HL-60/S4 treated with phorbol 12-myristate 13-acetate at 8.2 ng/mL for 4 days and 3 days (cell line): ENCODE measurements around the gene ZC3H7A.

Experiments
- in situ Hi-C: fragments of 300-500 bp; cut with MboI; formaldehyde crosslinking; loops from 2 replicates; pipeline ENCODE4 v1.15.0; 2022; ENCODE audit warnings: low sequenced_read_pairs

Gene ZC3H7A

DNA sequence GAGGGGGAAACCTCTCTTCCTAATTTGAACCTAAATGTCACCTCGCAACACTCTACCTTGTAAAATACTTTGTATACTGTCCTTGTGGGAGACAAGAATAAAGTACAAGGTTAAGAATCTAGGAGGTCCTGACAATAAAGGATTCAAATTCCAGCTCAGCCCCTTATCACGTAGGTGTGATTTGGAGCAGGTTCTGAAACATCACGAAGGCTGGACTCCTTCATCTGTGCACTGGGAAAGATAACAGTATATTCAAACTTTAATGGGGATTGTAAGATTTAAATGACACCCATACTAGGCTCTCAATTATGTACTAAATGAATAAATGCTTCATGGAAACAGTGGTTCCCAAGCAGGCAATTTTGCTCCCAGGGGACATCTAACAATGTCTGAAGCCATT is 56.5 kb downstream of the ZC3H7A start:
- in situ Hi-C loops: no loop called here

DNA sequence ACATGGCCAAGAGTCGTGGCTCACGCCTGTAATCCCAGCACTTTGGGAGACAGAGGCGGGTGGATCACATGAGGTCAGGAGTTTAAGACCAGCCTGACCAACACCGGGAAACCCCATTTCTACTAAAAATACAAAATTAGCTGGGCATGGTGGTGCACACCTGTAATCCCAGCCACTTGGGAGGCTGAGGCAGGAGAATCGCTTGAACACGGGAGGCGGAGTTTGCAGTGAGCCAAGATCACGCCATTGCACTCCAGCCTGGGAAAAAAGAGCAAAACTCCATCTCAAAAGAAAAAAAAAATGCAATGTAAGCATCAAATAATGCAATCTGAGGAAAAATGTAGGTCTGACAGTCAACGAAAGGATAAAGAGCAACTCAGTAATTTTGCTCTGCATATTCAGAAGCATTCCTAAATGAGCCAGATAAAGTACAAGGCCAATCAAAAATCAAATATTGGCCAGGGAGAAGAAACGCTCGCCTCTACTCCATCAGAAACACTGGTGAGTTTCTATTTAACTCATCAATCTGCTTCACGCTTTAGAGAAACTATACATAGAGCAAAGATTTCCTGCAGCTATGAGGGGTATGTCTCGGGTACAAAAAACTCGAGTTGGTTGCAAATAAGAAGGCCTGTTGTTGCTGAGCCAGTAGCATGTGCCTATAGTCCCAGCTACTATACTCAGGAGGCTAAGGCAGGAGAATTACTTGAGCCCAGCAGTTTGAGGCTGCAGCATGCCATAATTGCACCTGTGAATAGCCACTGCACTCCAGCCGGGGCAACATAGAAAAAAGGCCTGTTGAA is 58.1 kb downstream of the ZC3H7A start:
- in situ Hi-C loops: no loop called here

DNA sequence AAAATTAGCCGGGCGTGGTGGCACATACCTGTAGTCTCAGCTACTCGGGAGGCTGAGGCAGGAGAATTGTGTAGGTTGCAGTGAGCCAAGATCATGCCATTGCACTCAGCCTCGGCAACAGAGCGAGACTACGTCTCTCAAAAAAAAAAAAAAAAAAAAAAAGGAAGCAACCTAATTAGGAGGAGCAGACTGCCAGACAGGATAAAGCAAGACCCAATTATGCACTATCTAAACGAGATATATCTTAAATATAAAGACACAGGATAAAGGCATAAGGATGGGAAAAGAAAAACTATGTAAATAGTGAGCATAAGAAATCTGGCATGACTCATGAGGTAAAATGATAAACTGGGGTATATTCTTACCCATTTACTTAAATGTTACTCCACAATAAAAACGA is 59.3 kb downstream of the ZC3H7A start:
- in situ Hi-C loops: no loop called here

DNA sequence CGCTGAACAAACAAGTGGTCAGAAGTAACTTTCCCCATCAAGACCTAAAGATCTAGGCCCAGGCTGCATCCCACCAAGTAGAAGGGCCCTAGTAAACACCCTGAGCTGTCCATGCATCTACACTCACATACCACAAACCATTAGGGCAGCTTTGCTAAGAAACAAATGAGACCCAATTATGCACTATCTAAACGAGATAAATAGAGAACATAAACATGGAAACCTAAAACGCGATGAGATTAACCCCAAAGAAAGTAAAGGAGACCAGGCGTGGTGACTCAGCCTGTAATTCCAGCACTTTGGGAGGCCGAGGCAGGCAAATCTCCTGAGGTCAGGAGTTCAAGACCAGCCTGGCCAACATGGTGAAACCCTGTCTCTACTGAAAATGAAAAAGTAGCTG is 60.2 kb downstream of the ZC3H7A start:
- in situ Hi-C loops: no loop called here

DNA sequence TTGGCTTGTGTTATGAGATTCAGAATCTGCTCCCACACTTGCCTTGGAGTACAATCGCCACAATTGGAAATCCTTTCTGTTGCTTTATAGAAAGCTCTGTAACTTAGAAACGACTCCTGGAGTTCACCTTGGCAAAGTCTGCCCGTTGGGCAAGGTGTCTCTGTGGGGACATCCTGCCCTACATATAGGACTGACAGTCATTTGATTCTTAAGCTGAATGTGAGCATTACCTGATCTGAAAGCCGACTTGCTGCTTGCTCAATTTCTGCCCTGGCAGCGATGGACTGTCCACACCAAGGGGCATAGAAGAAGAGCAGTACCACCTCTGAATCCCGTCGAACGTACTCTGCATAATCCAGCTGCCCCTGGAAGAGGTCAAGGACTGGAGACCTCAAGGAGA is 61.3 kb downstream of the ZC3H7A start:
- in situ Hi-C loops: no loop called here

DNA sequence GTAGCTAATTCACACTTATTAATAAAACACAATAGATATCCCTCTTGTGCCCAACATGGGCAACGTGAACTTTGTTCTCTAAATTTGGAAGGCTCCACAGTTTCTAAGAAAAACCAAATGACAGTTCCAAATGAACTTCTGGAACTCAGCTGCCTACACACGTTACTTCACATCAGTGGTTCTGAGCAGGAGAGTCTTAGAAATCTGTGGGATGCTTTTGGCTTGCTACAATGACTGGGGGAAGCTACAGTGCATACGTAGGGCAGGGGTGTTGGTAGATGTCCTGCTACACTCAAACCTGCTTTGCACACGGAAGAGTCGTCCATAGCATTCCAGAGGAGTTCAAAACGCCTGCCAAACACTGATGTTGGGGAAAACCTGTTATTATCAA is 62.4 kb downstream of the ZC3H7A start:
- in situ Hi-C loops: no loop called here

DNA sequence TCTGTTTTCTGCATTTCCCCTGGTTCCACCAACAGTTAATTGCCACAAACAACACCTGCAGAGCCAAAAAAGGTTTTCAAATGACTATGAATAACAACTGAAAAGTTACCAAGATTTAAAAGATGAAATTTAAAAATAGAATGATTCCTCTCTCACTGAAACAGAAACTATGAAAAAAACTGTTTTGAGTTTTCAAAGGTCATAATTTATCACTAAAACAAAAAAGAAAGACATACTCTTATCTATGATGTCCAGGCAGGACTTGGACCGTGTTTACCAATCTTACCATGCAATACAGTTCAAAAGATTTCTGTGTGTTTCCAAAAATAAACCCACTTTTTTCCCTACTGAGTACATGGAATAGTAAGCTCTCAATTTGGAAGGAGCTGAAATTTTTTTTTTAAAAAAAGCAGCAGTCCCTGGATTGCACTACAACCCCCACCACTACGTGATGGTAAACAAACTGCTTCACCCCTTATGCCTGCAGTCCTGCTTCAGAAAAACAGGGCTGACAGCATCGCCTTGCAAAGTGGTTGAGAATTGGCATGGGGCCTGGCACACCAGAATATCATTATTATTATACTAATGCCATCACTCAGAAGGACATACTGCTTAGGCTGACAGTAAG is 62.9 kb downstream of the ZC3H7A start:
- in situ Hi-C loops: no loop called here

DNA sequence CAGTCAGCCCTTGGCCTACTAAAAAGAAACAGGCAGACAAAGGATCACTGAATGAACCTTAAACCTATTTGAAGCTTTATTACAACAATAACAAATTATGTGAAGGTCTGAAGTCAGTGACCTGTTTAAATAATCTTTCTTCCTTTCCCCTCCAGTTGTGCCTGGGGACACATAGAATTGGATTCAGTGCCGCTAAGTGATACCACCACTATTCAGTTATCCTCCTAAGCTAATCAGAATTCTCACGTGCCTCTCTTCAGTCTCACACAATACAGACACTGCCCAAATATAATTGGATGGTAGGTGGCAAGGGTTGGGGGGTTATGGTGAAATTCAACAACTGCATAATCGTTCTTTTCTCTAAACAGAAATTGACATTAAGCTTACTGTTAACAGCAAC is 65.8 kb downstream of the ZC3H7A start:
- in situ Hi-C loops: no loop called here

DNA sequence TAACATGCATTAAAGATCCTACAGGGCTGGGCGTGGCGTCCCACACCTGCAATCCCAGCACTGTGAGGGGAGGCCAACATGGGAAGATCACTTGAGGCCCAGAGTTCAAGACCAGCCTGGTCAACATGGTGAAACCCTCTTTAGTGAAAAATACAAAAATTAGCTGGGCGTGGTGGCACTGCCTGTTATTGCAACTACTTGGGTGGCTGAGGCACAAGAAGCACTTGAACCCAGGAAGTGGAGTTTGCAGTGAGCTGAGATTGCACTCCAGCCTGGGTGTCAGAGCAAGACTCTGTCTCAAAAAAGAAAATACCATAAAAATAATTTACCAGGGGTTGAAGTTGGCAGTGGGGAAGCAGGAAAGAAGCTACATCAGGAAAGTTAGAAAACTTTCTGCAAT is 67.3 kb downstream of the ZC3H7A start:
- in situ Hi-C loops: no loop called here

DNA sequence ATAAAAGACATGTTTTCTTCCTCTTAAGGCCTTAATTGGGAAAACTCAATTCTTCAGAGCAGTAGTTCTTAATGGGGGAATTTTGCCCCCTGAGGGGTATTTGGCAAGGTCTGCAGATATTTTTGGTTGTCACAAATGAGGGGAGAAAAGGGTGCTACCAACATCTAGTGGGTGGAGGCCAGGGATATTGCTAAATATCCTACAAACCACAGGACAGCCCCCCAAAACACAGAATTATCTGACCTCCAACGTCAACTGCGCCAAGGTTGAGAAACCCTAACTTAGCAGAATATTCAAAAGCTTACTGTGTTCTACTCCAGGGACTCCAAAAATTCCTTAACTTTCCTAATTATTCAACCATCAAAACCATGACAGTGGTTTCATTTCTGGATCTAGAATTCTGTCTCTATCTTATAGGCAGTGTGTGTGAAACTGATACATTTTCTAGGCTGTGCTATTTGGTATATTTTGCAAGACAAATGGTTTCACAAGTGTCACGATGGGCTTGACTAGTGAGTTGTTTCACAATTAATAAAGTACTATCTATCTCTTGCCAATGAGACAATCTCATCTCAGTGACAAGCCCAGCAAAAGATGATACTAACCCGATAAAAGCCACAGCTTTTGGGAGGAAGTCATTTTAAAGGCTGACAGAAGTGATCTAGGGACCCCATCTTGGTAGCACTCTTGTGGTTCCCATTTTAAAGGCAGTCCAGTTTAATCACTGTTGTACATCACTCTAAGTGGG is 69.1 kb downstream of the ZC3H7A start:
- in situ Hi-C loops: no loop called here

DNA sequence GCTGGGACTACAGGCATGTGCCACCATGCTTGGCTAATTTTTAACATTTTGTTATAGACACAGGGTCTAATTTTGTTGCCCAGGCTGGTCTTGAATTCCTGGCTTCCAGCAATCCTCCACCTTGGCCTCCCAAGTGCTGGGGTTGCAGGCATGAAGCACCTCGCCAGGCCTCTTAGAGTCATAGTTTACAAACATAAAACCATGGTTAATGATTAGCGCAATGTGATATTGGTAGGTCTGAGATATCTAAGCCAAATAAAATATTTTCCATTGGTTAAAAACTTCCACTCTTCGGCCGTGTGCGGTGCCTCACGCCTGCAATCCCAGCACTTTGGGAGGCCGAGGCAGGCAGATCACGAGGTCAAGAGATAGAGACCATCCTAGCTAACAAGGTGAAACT is 71.0 kb downstream of the ZC3H7A start:
- in situ Hi-C loops: no loop called here

DNA sequence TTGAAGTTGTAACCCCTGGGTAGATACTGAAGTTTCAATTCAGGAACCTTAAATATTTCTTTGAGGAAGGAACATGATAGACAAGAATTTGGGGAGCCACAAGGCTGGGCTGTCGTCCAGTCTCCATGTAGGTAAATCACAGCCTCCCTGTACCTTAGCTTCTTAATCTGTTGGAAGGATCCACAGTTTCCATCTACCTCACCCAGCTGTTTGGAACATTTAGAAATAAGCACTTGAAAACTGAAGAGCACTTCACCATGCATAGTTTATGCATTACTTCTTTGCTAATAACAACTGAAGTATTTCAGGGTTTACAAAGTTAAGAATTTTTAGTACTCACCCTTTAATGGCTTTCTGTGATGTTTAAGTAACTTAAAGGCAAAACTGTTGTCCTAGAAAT is 71.6 kb downstream of the ZC3H7A start:
- in situ Hi-C loops: no loop called here

DNA sequence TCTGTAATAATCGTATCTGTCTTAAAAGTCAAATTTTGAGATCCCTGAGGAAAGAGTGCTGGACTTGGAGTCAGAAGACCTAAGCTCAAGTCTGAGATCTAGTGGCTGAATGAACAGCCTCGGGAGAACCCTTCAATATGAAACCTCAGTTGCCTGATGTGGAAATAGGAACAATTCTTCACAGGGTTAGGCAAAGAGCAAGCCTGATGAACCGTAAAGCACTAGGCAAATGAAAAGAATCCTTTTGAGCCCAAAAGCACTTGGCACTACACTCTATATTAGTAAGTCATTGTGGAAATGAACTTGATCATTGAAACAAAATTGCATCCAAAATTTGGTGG is 74.6 kb downstream of the ZC3H7A start:
- in situ Hi-C loops: loop anchor here (25.0 kb wide), 2 partner anchors 310 to 760 kb away; no protein-coding TSS in a partner anchor

DNA sequence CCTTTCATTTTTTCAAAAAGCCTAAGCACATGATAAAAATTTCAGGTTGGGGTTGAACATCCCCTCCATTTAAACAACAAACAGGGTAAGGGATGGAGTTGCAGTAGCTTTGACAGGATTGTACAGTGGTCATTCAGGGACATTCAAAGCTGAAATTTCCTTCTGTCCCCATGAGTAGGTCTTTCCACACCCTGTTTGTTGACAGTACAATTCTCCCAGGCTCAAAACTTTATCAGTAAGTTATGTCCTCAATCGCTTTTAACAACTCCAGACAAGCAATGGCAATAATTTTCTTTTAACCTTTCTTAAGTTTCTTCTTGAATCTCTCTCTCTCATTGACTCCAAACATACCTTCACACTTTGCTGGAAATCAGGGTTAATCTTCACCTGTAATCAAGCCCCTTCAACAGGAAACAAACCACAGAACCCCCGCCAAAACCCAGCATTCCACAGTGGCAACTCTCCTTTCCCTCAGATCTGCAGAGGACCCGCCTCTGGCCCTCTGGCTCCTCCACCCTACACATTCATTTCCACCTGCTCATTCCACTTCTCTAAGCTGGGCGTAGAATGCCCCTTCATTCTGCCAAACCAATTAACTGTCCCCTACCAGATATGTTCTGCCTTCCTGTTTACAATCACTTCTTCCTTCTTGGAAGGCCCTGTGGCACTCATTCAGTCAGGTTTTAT is 75.1 kb downstream of the ZC3H7A start:
- in situ Hi-C loops: loop anchor here (25.0 kb wide), 2 partner anchors 310 to 760 kb away; no protein-coding TSS in a partner anchor

DNA sequence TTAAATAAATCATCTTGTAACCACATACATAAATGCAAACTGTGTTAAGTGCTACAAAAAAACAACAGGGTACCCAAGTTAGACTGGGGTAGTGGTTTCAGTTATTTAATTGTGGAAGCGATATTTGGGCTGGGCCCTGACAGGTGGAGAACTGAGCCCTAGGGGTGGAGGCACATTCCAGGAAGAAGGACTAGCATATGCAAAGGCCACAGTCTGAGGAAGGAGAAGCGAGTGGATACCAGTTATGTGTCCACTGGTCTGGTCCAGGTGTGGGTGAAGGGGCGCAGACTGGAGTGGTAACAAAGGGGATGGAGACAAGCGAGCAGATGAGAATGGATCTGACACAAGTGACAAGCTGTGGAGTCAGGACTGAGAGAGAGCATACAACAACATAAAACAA is 77.3 kb downstream of the ZC3H7A start:
- in situ Hi-C loops: loop anchor here (10.0 to 25.0 kb wide), 3 partner anchors 175 to 757 kb away; no protein-coding TSS in a partner anchor

DNA sequence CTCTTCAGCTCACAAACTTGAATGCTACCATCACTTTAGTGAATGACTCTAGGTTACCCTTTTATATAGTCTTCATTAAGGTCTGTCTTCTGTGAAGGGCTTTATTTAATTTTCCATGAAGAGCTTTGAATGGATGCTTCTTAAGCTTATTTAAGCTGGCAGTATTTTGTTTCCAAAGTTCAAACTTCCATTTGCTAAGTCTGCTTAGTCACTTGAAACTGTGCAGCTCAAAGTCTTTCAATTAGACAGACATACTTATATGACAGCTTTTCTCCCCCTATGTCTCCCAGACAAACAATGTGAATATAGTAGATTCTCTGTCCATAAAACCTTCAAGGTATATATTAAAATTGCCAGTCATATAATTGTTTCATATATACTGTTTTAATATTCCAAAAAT is 77.9 kb downstream of the ZC3H7A start:
- in situ Hi-C loops: loop anchor here (10.0 to 25.0 kb wide), 3 partner anchors 174 to 757 kb away; no protein-coding TSS in a partner anchor

DNA sequence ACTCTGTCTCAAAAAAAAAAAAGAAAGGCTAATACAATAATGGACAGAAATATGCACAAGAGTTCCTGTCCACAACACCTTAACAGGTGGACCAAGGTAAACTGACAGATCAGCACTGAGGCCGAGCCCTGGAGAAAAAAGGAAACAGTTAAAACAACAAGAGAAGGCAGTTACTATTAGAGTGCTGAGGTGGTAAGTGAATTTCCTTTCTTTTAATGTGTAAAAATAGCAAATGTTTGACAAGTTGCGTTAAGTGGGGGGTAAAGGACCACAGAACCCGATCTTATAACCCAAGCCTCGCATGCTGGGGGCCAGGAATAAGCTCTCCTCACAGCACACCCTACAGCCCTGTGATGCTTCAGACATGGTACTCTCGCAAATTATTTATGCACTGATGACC is 79.2 kb downstream of the ZC3H7A start:
- in situ Hi-C loops: loop anchor here (10.0 to 25.0 kb wide), 3 partner anchors 173 to 756 kb away; no protein-coding TSS in a partner anchor

DNA sequence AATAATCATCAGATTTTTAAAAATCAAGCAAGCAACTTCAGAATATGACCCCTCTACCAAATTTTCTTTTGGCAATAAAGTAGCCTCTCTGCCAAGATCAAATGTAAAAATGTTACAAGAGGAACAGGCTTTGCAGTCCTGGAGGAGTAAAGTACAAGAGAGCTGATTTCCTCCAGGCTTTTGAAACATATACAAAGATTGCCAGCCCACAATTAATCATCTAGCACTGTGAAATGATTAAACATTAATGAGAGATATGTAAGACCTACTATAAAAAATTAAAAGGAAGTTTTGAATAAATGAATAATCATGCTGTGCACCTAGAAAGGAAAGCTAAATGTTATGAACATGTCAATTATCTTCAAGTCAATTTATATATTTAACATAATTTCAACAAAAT is 80.7 kb downstream of the ZC3H7A start:
- in situ Hi-C loops: loop anchor here (10.0 to 25.0 kb wide), 3 partner anchors 172 to 754 kb away; no protein-coding TSS in a partner anchor

DNA sequence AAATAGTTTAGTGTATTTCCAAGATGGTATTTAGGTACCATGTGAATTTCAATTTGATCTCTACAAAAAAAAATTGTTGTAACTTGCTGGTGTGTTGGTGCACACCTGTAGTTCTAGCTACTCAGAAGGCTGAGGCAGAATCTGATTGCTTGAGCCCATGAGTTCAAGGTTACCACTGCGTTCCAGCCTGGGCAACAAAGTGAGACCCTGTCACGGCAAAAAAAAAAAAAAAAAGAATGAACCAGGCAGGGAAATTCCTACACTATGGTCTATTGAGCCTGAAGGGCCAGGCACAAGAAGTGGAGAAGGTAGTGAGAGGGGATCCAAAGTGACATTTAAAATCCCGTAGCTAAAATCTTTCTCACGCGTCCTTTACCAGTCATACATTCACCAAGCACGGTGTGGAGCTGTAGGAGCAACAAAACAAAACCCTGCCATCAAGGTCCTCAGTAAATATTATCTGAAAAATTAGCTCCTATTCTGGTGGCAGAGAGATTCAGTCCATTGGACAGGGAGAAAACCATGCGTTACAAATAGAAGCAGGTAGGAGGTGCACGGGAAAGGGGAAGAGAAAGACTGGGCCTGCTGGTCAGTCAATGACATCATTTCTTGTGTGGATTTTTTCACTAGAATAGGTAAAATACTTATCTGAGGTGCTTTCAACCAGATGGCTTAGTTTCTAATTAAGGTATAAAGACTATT is 81.7 kb downstream of the ZC3H7A start:
- in situ Hi-C loops: loop anchor here (10.0 to 25.0 kb wide), 3 partner anchors 171 to 753 kb away; no protein-coding TSS in a partner anchor

DNA sequence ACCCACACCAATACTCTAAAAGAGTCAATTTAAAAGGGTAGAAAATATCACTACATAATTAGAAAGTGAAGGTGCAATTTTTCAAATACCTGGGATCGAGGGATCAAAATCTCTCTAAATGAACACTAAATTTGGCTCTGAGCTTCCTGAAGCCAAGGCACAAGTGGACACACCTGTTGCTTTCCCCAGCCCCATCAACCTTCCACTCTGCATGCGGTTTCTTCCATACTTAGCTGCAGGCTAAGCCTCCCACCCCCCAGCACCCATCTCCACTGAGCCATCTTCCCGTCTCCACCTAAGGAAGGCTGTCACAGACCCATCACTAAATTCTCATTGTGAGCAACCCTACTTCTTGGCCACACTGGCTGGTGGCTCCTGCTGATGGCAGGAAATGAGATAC is 84.9 kb downstream of the ZC3H7A start:
- in situ Hi-C loops: loop anchor here (10.0 to 25.0 kb wide), 3 partner anchors 167 to 750 kb away; no protein-coding TSS in a partner anchor
